T-helper 1 cell (primary cell): ENCODE results near the gene CRACR2B.
A peak's percentile ranks its signal among the peaks of the same experiment; 100 is the strongest.

Experiments
- DNase-seq, 5 donors: peaks; one replicate each; pipeline ENCODE4 v3.0.0-alpha.2; 2012 to 2020

The CRACR2B gene

GRCh38 chr11:839875-840617, 12.3 kb downstream of the CRACR2B start:
- DNase-seq, result no peak

GRCh38 chr11:841981-842369, 14.3 kb downstream of the CRACR2B start:
- DNase-seq, result no peak

- peak; percentile 75 to 85 (median 82) for DNase-seq
Observed at GRCh38 chr11:842370-843002, 14.8 kb downstream of the CRACR2B start, which contains the start of the genes POLR2L and TSPAN4. TSS of gene POLR2L (minus strand) at chr11:842529. CDS start at chr11:842508, 21 bp downstream. TSS of gene TSPAN4 (plus strand) at chr11:842852. CDS start at chr11:850305, 7,453 bp downstream.

GRCh38 chr11:843086-843734, 15.5 kb downstream of the CRACR2B start:
- DNase-seq, result no peak

GRCh38 chr11:843818-844692, 16.3 kb downstream of the CRACR2B start:
- DNase-seq, result no peak

GRCh38 chr11:844693-845644, 17.2 kb downstream of the CRACR2B start:
- no peak for DNase-seq

GRCh38 chr11:845872-846495, 18.3 kb downstream of the CRACR2B start:
- DNase-seq, result no peak

- DNase-seq, result no peak
Observed at GRCh38 chr11:846496-847098, 18.9 kb downstream of the CRACR2B start.

- DNase-seq, result no peak
Observed at GRCh38 chr11:847876-848275, 20.2 kb downstream of the CRACR2B start.

GRCh38 chr11:848380-848931, 20.7 kb downstream of the CRACR2B start:
- DNase-seq, result peak; percentile 31 to 61 (median 48)

GRCh38 chr11:849104-849824, 21.5 kb downstream of the CRACR2B start:
- peak in 1 of 5 donors; percentile 35 for DNase-seq

- no peak for DNase-seq
Observed at GRCh38 chr11:849951-850774, 22.4 kb downstream of the CRACR2B start.

- DNase-seq, result no peak
Observed at GRCh38 chr11:850775-851763, 23.4 kb downstream of the CRACR2B start.

- no peak for DNase-seq
Observed at GRCh38 chr11:852762-853161, 25.0 kb downstream of the CRACR2B start.

GRCh38 chr11:853682-854448, 26.1 kb downstream of the CRACR2B start:
- DNase-seq, result no peak

GRCh38 chr11:854601-855329, 27.0 kb downstream of the CRACR2B start:
- no peak for DNase-seq
